SK-N-MC (cell line): ENCODE results near the gene CAPN11.

Experiments
- DNase-seq: peaks from one replicate; pipeline ENCODE4 v3.0.0-alpha.2; 2011; ENCODE audit warnings: low read depth, low spot score
- H3K27ac ChIP-seq: fragments of 200-600 bp; sonication (generic); 2 replicates; pipeline ENCODE4 v1.5.1; 2016; ENCODE audit warnings: mixed run types
- H3K36me3 ChIP-seq: fragments of 200-600 bp; sonication (generic); 2 replicates; pipeline ENCODE4 v1.6.1; 2017; ENCODE audit warnings: antibody characterized with exemption, low read length, mixed read lengths; ENCODE audit not compliant: insufficient read depth
- H3K4me3 ChIP-seq: fragments of 200-600 bp; sonication (generic); 2 replicates; pipeline ENCODE4 v1.5.1; 2016
- H3K9ac ChIP-seq: fragments of 200-600 bp; sonication (generic); 2 replicates; pipeline ENCODE4 v1.8.0; 2017; ENCODE audit warnings: mixed run types, mixed read lengths; ENCODE audit not compliant: insufficient read length
- H3K9me3 ChIP-seq: fragments of 200-600 bp; sonication (generic); 2 replicates; pipeline ENCODE4 v1.6.1; 2017; ENCODE audit warnings: low read depth, mild to moderate bottlenecking, antibody characterized with exemption, low read length, moderate library complexity, mixed read lengths
- EZH2 ChIP-seq: fragments of 200-600 bp; sonication (generic); IDR thresholded peaks from one replicate; pipeline ENCODE4 v1.6.1; 2017; ENCODE audit warnings: antibody characterized with exemption
- FOXP2 ChIP-seq: optimal IDR thresholded peaks from 2 replicates; pipeline ENCODE3; 2011; ENCODE audit warnings: mild to moderate bottlenecking, moderate library complexity; ENCODE audit not compliant: insufficient read depth; ENCODE audit errors: extremely low read length, control extremely low read depth
- POLR2AphosphoS5 ChIP-seq: IDR thresholded peaks from 2 replicates; pipeline ENCODE4 v1.6.1; 2012; ENCODE audit warnings: mild to moderate bottlenecking, low read depth, low read length, borderline replicate concordance

CAPN11 gene

GRCh38 chr6:44222486-44223318 is 64.1 kb downstream of the CAPN11 start:
- H3K4me3 ChIP-seq, result peak overlapping the region; percentile 86
- H3K36me3 ChIP-seq, result no peaks in the 10 kb centered on the region; the same call in 1 of the 2 replicates
- H3K9ac ChIP-seq, result peak overlapping the region; percentile 57
- no peak for DNase-seq
- H3K27ac ChIP-seq, result peak overlapping the region; percentile 60; the same call in 1 of the 2 replicates
- no peaks in the 10 kb centered on the region for H3K9me3 ChIP-seq
- no peak; the same call in 1 of the 2 replicates for TF ChIP-seq POLR2AphosphoS5
- no peak for TF ChIP-seq EZH2
- TF ChIP-seq FOXP2, result no peak

DNA sequence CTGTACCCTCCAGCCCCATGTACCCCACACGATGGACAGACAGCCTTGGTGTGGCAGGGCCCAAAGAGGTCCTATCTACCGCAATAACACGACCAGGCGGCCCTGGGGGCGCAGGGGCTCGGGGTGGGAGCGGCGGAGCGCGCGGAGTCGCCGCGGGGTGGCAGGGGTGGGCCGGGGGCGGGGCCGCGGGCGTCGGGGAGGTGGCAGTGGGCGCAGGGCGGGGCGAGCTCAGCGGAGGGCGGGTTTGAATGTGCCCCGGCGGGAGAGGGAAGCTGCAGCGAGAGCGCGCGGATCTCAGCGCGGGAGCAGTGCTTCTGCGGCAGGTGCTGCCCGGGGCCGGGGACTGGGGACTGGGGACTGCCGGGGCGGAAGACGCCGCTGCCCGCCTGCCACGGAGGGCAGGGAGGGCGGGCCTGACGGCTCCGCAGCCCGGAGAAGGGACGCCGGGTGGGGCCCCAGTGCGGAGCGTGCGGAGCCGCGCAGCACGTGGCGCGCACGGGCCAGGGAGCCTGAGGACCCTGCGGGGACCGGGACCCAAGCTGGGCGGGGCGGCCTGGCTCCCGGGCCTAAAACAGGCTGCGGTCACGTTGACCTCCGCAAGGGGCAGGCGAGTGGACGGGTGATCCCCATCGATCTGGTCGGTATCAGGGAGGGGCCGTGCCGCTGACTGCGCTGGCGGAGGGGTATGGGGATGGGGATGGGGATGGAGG is 64.9 kb downstream of the CAPN11 start, which contains the start of gene SLC29A1:
Gene SLC29A1 (plus strand): TSS at position 277 of the 710 bp plus-strand sequence. CDS start 3,719 bp downstream, outside the sequence.
- Histone ChIP-seq H3K9ac (peak within 1 kb of the TSS; percentile 65), H3K9me3 (no peaks in the 10 kb centered on the region), H3K36me3 (peaks cover 4% of the 10 kb centered on the region; the same call in 1 of the 2 replicates), H3K4me3 (peak within 1 kb of the TSS; percentile 86), H3K27ac (peak within 1 kb of the TSS; percentile 60; the same call in 1 of the 2 replicates)
- TF ChIP-seq FOXP2, result no peak
- TF ChIP-seq POLR2AphosphoS5, result peak; percentile 87
- TF ChIP-seq EZH2, result no peak
- no peak for DNase-seq

DNA sequence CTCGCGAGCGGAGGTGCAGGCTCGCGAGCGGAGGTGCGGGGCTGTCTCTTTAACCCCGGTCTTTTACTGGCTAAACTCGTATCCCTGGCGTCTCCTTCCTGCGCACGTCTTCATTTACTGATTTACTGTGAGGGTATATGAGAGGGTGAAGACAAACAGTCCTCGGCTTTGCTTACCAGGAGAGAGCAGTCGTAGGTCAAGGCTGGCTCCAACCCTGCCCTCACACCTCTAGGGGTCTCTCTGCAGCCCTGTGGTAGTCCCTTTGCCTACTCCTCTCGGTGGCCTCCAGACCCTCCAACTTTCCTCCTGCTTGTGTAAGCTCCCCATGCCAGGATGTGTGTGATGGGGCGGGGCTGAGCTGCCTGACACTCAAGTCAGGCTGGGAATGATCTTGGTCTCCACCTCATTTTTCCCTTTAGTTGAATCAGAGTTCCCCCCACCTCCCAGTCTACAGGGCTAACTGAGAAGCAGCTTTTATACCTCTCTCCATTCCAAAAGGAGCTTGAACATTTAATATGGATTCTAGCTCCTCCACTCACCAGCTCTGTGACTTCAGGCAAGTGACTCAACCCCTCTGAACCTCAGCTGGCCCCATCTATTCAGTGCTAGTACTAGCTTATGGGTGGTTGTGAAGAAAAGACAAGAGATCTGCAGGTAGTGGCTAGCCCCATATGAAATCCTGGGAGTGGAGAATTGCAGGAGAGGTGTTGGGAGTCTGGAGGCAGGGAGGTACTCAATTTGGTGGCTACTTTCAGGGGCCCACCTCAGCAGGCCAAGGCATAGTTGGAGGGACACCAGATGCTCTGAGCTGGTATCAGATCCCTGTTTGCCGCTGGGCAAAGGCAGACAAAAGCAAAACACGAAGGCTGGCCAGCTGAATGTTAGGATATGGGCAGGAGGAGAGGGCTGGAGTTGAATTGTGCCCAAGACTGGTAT is 65.7 kb downstream of the CAPN11 start:
- TF ChIP-seq POLR2AphosphoS5, result no peak; the same call in 1 of the 2 replicates
- Histone ChIP-seq H3K4me3 (peak overlapping the region; percentile 86), H3K9ac (peak overlapping the region; percentile 65), H3K36me3 (peaks cover 12% of the 10 kb centered on the region; the same call in 1 of the 2 replicates), H3K9me3 (no peaks in the 10 kb centered on the region), H3K27ac (no peak overlapping the region)
- no peak for DNase-seq

DNA sequence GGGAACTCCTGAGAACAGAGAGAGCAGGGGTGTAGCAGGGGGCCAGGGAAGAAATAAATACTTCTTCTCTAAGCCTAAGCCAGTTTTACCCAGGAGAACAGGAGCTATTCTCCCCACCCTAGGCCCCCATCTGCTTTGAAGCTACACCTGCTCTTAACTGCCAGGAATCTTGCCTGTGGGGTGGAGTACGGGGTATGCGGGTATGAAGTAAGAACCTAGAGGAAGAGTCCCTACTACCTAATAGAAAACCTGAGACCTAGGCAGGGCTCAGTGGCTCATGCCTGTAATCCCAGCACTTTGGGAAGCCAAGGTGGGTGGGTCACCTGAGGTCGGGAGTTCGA is 66.3 kb downstream of the CAPN11 start:
- no peak overlapping the region for H3K27ac ChIP-seq
- H3K4me3 ChIP-seq, result peak overlapping the region; percentile 86
- peak overlapping the region; percentile 65 for H3K9ac ChIP-seq
- H3K36me3 ChIP-seq, result peaks cover 18% of the 10 kb centered on the region; the same call in 1 of the 2 replicates
- DNase-seq, result no peak
- TF ChIP-seq POLR2AphosphoS5, result no peak
- TF ChIP-seq EZH2, result no peak
- H3K9me3 ChIP-seq, result no peaks in the 10 kb centered on the region

GRCh38 chr6:44225579-44226325 is 67.1 kb downstream of the CAPN11 start:
- TF ChIP-seq POLR2AphosphoS5 (no peak), FOXP2 (no peak), EZH2 (no peak)
- H3K4me3 ChIP-seq, result peak overlapping the region; percentile 24; the same call in 1 of the 2 replicates
- no peaks in the 10 kb centered on the region for H3K9me3 ChIP-seq
- H3K27ac ChIP-seq, result peak overlapping the region; percentile 50; the same call in 1 of the 2 replicates
- peak overlapping the region; percentile 41 for H3K9ac ChIP-seq
- peaks cover 26% of the 10 kb centered on the region; the same call in 1 of the 2 replicates for H3K36me3 ChIP-seq
- no peak for DNase-seq

GRCh38 chr6:44226368-44227147 is 67.9 kb downstream of the CAPN11 start:
- Histone ChIP-seq H3K9me3 (no peaks in the 10 kb centered on the region), H3K9ac (peak overlapping the region; percentile 41), H3K36me3 (peaks cover 34% of the 10 kb centered on the region; the same call in 1 of the 2 replicates), H3K4me3 (no peak overlapping the region), H3K27ac (peak overlapping the region; percentile 50; the same call in 1 of the 2 replicates)
- TF ChIP-seq FOXP2 (no peak), EZH2 (no peak), POLR2AphosphoS5 (no peak)
- DNase-seq, result no peak
